ENCODE results near the gene LRRC49.

DNA sequence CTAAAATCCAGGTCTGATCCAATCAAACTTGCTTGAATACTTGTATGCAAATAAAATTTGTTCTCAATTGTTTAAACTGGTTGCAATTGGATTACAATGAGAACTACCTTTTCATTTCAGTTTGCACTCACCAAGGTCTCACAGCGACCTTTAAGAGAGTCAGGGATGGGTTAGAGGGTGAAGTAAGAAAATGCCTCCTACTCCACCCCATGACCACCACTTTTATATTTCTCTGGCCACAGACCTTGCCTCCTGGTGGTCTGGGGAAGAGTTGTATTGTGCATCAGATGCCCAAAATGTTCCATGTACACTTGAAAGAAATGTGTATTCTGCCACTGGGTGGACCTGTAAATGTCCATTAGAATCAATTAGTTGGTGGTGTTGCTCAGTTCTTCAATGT is 206.3 kb downstream of the LRRC49 start:
- TF ChIP-seq ZNF565 (CRISPR knock-in tag; conservative IDR thresholded peaks at IDR 0.05; ENCODE audit: low read depth): no peak
- no peak for TF ChIP-seq ZNF8 (CRISPR knock-in tag; IDR thresholded peaks at IDR 0.05)
- TF ChIP-seq, protein P1, sequence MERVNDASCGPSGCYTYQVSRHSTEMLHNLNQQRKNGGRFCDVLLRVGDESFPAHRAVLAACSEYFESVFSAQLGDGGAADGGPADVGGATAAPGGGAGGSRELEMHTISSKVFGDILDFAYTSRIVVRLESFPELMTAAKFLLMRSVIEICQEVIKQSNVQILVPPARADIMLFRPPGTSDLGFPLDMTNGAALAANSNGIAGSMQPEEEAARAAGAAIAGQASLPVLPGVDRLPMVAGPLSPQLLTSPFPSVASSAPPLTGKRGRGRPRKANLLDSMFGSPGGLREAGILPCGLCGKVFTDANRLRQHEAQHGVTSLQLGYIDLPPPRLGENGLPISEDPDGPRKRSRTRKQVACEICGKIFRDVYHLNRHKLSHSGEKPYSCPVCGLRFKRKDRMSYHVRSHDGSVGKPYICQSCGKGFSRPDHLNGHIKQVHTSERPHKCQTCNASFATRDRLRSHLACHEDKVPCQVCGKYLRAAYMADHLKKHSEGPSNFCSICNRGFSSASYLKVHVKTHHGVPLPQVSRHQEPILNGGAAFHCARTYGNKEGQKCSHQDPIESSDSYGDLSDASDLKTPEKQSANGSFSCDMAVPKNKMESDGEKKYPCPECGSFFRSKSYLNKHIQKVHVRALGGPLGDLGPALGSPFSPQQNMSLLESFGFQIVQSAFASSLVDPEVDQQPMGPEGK (CRISPR knock-in tag; IDR thresholded peaks at IDR 0.05; ENCODE audit: borderline replicate concordance): no peak
- TF ChIP-seq ARNTL (CRISPR knock-in tag; IDR thresholded peaks at IDR 0.05; ENCODE audit: borderline replicate concordance, low read depth): no peak
- TF ChIP-seq, protein P2, sequence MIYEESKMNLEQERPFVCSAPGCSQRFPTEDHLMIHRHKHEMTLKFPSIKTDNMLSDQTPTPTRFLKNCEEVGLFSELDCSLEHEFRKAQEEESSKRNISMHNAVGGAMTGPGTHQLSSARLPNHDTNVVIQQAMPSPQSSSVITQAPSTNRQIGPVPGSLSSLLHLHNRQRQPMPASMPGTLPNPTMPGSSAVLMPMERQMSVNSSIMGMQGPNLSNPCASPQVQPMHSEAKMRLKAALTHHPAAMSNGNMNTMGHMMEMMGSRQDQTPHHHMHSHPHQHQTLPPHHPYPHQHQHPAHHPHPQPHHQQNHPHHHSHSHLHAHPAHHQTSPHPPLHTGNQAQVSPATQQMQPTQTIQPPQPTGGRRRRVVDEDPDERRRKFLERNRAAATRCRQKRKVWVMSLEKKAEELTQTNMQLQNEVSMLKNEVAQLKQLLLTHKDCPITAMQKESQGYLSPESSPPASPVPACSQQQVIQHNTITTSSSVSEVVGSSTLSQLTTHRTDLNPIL (CRISPR knock-in tag; IDR thresholded peaks at IDR 0.05; ENCODE audit: low read depth): no peak
